Measurements from ENCODE around the gene GLI2. TPM values are rescaled to one million over a fixed set of nuclear protein-coding genes. Genes with fewer than 3 reads are reported as not detected.

GLI2 gene
- total RNA-seq, 3 donors from 2014 or later (not counting 1 experiment from before 2014, with no cell fraction given): not detected

GRCh38 chr2:120703330-120703994 is 32.2 kb upstream of the GLI2 start:
- H3K4me3 Mint-ChIP-seq: no peak overlapping the region
- Histone ChIP-seq H3K36me3 (ENCODE audit: control insufficient read depth, insufficient read depth, low read length) (no peaks in the 10 kb centered on the region), H3K4me1 (ENCODE audit: control insufficient read depth, insufficient read depth, low read length) (no peaks in the 10 kb centered on the region), H3K9me3 (ENCODE audit: control insufficient read depth, insufficient read depth, low read length) (no peaks in the 10 kb centered on the region), H3K27ac (ENCODE audit: low read length) (no peak overlapping the region), H3K4me3 (ENCODE audit: low read length) (no peak overlapping the region), H3K27me3 (ENCODE audit: control insufficient read depth, insufficient read depth, low read length) (no peaks in the 10 kb centered on the region)
- intact Hi-C loops (cut with micrococcal nuclease): no loop called here
- no peak overlapping the region for H3K27ac Mint-ChIP-seq
- TF ChIP-seq CTCF (IDR thresholded peaks at IDR 0.05): no peak
- no peaks in the 10 kb centered on the region for H3K36me3 Mint-ChIP-seq
- DNase-seq (no peak), ATAC-seq (no peak)
- no peaks in the 10 kb centered on the region for H3K9me3 Mint-ChIP-seq
- peaks cover 0 to 8% of the 10 kb centered on the region in 2 donors for H3K27me3 Mint-ChIP-seq (ENCODE audit: low read depth in 2 of 2)
- 74% methylated on average over 4 of the region's 4 CpGs for WGBS (ENCODE audit: insufficient coverage)
- no peaks in the 10 kb centered on the region for H3K4me1 Mint-ChIP-seq

DNA sequence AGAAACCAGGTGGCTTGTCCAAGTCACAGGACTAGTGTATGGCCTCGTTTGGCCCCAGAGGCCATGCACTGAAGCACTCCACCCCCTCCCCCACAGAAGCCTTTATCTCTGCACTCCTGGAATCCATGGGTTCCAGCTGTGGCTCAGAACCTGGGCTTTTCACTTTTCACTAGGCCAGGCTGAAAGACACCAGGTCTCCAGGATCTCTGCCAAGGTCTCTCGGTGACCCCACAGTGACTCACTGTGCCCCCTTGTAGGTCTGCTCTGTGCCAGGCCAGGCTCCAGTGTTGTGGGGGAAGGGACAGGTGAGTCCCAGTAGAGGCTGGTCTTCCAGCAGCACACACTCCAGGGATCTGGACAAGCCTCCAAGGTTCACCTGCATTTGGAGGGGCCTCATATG is 31.0 kb upstream of the GLI2 start:
- Histone ChIP-seq H3K27ac (ENCODE audit: low read length) (no peak overlapping the region), H3K27me3 (ENCODE audit: control insufficient read depth, insufficient read depth, low read length) (no peaks in the 10 kb centered on the region), H3K4me3 (ENCODE audit: low read length) (no peak overlapping the region), H3K36me3 (ENCODE audit: control insufficient read depth, insufficient read depth, low read length) (no peaks in the 10 kb centered on the region), H3K4me1 (ENCODE audit: control insufficient read depth, insufficient read depth, low read length) (no peaks in the 10 kb centered on the region), H3K9me3 (ENCODE audit: control insufficient read depth, insufficient read depth, low read length) (no peaks in the 10 kb centered on the region)
- Mint-ChIP-seq H3K4me3 (no peak overlapping the region), H3K9me3 (no peaks in the 10 kb centered on the region), H3K27ac (no peak overlapping the region), H3K27me3 (ENCODE audit: low read depth in 2 of 2) (peaks cover 0 to 10% of the 10 kb centered on the region in 2 donors), H3K36me3 (no peaks in the 10 kb centered on the region), H3K4me1 (no peaks in the 10 kb centered on the region)
- TF ChIP-seq CTCF (IDR thresholded peaks at IDR 0.05): no peak
- WGBS (ENCODE audit: insufficient coverage): 79% methylated on average over 2 of the region's 2 CpGs
- DNase-seq (no peak), ATAC-seq (no peak)
- intact Hi-C loops (cut with micrococcal nuclease): no loop called here

GRCh38 chr2:120707816-120708215 is 27.9 kb upstream of the GLI2 start:
- no peak overlapping the region for H3K27ac ChIP-seq (ENCODE audit: low read length)
- H3K36me3 ChIP-seq (ENCODE audit: control insufficient read depth, insufficient read depth, low read length): no peaks in the 10 kb centered on the region
- no peak for ATAC-seq
- no peaks in the 10 kb centered on the region for H3K9me3 ChIP-seq (ENCODE audit: control insufficient read depth, insufficient read depth, low read length)
- Mint-ChIP-seq H3K9me3 (no peaks in the 10 kb centered on the region), H3K27ac (no peak overlapping the region), H3K27me3 (ENCODE audit: low read depth in 2 of 2) (peaks cover 0 to 10% of the 10 kb centered on the region in 2 donors), H3K36me3 (no peaks in the 10 kb centered on the region), H3K4me3 (no peak overlapping the region), H3K4me1 (no peaks in the 10 kb centered on the region)
- H3K4me1 ChIP-seq (ENCODE audit: control insufficient read depth, insufficient read depth, low read length): no peaks in the 10 kb centered on the region
- no peak overlapping the region for H3K4me3 ChIP-seq (ENCODE audit: low read length)
- H3K27me3 ChIP-seq (ENCODE audit: control insufficient read depth, insufficient read depth, low read length): no peaks in the 10 kb centered on the region
- 100% methylated on average over 1 of the region's 3 CpGs for WGBS (ENCODE audit: insufficient coverage)
- DNase-seq: no peak
- no peak for TF ChIP-seq CTCF (IDR thresholded peaks at IDR 0.05)
- intact Hi-C loops (cut with micrococcal nuclease): no loop called here

All from natural killer cell (primary cell).